Left renal cortex interstitium (tissue), 4 donors: Measurements from ENCODE around the gene PHC1. TPM values are rescaled to one million over a fixed set of nuclear protein-coding genes. Genes with fewer than 3 reads are reported as not detected.

ENCODE experiments used
- polyA plus RNA-seq, 4 donors: library from polyadenylated mRNA; unstranded; fragments of 120-200 nt; gene quantifications; one replicate each; pipeline ENCODE4 v1.2.1, GENCODE V29; 2013; ENCODE audit not compliant: insufficient read length in 4 of 4

Gene PHC1
- polyA plus RNA-seq, 4 donors: 62.9 to 113 (median 80.6) TPM

Other genes starting within 250 kb of the PHC1 start
- 100 to 1,000 TPM in 2 of 4 donors, 10 to 100 TPM in 2; 82.9 to 145 (median 98.4) TPM for gene RIMKLB, start 216.5 kb upstream of the PHC1 start, polyA plus RNA-seq
- under 1 TPM; 0.29 to 0.70 (median 0.34) TPM for gene A2ML1, start 91.9 kb upstream of the PHC1 start, polyA plus RNA-seq
- gene M6PR, start 35.1 kb downstream of the PHC1 start, polyA plus RNA-seq: 100 to 1,000 TPM; 194 to 209 (median 207) TPM
- 1 to 10 TPM; 1.8 to 3.3 (median 2.6) TPM for gene KLRG1, start 75.0 kb downstream of the PHC1 start, polyA plus RNA-seq
- 100 to 1,000 TPM; 186 to 281 (median 208) TPM for gene A2M, start 201.4 kb downstream of the PHC1 start, polyA plus RNA-seq